Activated CD4-positive, alpha-beta T cell treated with anti-CD3 and anti-CD28 coated beads for 24 hours (primary cell): Measurements from ENCODE around the gene UBE2N.
"Not testable (repeated sequence)": the region's sequence is repeated elsewhere in the genome, so short reads cannot be mapped to it uniquely, and the experiment has no call there.

Source experiments
- DNase-seq, 2 donors: peaks; one replicate each; pipeline ENCODE4 v3.0.0-alpha.2; 2020; ENCODE audit warnings: low read depth in 2 of 2

Gene UBE2N

DNA sequence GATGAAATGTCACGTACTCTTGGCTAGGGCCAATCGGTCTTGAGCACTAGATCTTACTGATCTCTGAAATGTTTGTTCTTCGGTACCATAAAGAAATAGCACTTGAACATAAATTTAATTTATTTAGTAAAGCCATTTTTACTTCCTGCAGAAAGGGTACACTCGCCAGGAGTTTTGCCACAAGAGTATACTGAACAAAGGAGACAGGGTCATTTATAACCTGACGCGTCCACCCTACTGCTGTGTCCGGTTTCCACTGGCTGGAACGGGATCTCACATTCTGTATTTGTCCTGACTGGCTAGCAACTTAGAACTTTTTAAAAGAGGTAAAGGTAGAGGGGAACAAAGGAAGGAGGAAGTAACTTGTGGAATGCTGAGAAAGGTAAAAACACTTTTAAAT lies 29.4 kb downstream of the UBE2N start:
- not testable (repeated sequence) for DNase-seq

DNA sequence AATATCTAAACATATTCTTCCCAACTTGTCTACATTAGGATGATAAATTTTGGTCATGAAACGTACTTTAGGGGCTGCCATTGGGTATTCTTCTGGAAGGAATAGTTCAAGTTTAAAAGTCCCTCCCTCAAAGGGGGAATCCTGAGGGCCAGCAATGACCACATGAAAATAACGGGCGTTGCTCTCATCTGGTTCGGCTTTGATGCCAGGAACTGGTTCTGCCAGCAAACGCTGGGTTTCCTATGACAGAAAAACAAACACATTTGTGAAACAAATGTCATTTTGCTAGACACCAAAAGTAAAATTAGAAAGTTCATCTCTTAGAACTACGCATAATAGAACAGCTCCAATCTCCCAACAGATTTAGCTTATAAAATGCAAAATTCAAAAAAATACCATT lies 30.7 kb downstream of the UBE2N start:
- DNase-seq: not testable (repeated sequence)

DNA sequence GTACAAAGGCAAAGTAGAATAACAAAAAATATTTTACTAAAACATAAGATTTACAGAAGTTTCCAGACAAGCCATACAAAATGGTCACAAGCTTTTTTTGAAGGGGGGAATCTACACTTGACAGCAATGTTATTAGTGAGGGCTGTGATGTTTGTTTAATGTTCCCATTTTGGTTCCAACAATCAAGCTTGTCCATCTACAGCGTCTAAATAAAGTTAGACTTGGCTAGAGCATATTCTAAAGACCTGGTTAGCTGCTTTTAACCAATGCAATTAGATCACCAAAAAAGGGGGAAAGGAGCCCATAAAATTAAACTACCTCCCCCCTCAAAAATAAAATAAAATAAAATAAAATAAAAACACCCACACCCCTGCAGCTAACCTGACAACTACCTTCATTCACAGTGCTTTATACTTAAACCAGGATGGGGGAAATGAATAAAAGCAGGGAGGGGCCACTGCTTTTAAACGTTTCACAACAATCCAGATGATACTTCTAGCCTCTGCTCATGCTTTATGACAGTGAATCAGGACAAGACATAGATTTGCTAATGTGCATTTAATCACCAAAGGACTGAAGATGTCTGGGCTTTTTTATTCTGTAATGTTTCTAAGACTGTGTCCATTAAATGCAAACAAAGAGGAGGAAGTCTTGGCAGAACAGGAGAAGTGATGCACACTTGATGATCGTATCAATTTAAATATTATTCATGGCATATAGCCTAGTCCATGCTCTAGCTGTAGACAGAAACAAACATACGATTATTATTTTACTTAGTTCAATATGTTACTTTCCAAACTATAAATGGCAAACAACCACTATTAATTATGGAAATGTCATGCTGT lies 32.2 kb downstream of the UBE2N start:
- DNase-seq: not testable (repeated sequence)

DNA sequence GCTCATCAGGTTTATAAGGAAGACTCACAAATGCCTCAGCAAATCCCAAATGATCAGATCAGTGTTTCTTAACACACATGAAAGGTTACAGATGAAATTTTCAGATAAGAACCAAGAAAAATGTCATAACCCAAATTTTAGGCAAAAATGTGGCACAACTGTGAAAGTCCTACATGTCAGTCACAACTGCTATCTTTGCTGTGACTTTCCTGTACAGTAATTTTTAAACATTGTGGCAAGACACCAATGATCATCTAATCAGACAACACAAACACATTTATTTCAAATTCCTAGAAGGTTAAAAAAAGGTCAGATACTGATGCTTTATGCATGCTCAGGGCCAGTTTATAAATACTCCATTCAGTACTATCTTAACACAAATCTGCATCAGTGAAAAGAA lies 32.9 kb downstream of the UBE2N start:
- DNase-seq: no peak

DNA sequence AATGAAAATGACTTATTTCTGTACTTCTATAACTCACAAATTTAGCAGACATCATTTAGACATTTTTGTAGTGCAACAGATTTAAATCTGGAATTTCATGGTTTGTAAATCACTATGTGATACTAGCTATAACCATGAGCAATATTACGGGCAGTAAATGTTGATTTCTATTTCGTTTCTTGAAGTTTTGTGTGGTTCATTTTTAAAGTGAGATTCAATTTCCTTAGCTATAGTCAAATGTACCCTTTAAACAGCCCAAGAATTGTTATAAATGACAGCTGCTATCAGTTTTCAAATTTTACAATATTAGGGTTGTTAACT lies 33.8 kb downstream of the UBE2N start:
- no peak for DNase-seq

DNA sequence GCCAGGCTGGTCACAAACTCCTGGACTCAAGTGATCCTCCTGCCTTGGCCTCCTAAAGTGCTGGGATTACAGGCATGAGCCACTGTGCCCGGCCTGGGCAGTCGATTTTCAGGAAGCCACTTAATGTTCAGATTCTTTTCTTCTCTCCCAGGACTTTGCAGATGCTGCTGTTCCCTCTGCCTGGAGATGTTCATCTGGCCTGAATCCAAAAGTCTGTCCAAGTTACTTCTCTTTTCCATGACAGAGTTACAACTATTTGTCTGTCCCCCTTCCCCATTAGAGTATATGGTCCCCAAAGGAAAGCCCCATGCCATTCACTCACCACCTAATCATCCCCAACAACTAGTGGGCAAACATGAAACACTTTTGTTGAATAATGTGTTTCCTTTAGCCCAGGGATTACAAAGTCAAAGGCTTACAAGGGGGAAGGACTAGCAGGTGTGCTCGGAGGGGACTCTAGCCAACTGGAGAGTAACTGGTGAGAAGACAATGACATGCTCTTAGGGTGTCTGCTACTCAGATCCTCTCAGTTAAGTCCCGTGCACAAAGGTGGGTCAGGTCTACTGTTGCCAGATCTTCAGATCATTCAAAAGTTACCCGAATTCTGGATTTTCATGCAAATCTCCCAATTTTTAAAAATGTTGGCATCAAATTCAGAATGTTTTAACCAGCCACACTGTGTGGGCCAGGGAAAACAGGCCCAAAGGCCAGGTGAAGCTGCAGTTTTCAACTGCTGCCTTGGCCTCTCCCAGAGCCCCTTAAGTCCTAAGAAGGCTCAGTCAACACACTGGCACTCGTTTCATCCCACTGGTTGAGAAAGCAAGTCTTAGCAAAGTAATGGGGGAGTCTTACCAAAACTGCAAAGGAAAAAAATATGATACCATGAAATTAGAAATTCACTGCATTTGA lies 34.4 kb downstream of the UBE2N start:
- DNase-seq: no peak

DNA sequence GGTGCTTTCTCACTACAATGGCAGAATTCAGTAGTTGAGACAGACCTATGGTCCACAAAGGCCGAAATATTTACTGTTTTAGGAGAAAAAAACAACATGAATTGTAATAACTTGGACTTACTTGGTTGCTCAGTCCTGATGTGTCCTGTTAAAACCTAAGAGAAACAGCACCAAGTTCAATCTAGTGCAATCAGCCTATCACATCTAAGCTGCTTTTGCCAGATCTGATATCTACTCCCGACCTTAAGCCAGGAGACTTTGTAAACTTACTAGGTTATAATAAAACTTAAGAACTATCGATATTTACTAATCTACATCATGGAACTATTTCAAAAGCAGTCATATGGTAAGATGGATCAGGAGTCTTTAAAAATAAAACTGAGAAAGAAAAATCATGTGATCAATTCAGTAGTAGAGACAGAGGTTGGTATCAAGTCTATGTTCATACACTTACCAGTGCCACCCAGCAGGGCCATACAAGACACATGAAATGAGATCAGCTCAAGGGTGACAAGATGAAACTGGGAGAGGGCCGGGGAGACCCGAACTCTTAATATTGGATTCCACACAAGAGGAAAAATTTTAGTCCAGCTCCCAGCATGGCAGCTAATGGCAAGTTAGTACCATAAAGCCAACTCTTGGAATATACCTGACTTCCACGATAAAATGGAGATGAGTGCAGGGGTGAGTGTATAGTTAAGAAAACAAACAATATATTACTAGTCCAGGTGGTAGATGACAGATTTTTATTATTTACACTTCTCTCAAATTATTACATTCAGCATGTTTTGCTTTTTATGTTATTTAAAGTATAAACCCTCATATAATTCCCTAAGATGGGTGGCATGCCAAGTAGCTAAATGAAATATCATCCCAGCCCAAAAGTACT lies 36.5 kb downstream of the UBE2N start:
- DNase-seq: no peak

DNA sequence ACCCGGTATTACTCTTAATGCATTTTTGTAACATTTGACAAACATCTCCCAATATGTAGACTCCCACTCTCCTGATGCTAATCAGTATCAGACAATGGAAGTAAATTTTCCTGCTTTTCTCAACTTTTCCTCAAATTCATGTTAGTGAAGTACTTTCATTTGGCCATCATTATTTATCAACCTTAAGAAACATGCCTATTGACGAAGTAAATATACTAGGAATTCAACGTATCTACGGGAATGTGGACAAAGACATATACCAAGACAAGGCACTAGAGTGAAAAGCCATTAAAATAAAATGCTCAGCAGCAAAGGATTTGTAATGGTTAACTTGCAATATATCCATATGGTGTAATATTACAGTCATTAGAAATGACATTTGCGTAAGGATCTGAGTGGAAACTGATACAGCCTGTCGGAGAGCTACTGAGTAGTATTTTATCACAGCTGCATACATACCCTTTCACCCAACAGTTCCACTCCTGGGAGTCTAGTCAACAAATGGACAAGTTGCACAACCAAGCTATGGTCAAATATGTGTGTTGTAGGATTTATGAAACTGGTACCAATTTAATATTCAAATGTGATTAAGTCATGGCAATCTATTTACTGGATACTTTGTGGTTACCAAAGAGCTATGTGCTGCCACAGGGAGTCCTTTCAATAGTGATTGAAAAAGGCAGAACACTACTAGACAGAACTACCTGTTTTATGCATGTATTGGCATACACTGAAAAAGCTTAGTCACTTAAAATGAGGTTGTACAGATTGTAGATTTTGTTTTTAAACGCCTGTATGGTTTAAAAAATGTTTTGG lies 37.6 kb downstream of the UBE2N start:
- DNase-seq: no peak

DNA sequence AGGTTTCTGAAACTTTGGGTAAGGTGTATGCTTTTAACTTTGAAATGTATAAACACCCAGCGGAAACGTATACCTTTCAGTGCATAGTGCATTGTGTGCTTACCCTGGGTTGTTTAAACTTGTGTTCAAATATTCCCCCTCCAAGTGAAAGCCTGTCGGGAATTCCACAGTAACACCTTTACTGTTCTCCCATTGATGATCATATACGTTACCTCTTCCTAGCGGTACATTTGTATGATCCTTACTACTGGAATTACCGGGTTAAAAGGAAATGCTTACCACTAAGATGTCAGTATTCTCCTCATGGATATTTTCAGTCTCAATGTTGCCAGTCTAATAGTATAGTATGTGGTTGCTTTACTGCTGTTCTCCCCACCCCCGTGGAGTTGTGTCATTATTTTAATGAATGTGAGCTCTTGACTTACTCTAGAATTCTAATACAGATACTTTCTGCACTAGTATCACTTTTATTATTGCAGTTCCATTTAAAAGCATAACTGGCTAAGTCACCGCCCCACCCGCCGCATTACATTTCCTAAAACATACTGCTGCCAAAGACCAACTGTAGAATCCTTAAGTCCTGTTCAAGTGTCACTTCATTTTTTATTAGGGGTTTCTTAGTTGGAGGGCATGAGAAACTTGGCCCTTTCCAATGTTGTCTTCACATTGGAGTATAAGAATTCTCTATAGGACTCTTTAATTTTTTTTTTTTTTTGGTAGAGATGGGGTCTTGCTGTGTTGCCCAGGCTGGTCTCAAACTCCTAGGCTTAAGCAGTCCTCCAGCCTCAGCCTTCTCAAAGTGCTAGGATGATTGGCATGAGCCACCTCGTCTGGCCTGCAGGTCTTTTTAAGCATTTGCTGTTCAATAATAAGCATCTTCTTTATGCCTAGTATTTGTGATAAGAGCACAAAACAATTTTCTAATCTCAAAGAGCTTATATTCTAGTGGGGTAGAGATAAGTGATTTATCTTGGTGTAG lies 39.1 kb downstream of the UBE2N start:
- DNase-seq: no peak

DNA sequence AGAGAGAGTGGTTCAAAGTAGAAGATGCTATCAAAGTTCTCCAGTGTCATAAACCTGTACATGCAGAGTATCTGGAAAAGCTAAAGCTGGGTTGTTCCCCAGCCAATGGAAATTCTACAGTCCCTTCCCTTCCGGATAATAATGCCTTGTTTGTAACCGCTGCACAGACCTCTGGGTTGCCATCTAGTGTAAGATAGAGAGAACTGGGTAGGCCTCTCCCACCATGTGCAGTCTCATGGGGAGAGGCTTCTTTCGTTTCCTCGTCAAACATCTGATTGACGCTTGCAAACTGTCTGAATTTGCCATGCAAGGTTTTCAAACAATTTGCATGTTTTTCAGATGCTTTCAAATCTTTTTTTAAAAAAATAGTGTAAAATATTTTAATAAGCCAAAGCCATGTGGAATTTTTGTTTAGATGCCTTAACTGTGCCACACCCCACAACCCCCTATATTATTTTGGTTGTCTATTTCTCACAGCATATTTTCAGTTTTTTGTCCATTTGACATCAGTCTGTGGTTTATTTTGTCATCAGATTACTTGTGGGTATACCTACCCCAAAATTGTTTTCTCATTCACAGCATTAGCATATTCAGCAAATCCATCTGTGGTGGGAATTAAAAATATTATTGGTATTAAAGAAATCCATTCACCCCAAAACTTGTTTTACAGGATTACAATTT lies 42.4 kb downstream of the UBE2N start:
- not testable (repeated sequence) for DNase-seq

DNA sequence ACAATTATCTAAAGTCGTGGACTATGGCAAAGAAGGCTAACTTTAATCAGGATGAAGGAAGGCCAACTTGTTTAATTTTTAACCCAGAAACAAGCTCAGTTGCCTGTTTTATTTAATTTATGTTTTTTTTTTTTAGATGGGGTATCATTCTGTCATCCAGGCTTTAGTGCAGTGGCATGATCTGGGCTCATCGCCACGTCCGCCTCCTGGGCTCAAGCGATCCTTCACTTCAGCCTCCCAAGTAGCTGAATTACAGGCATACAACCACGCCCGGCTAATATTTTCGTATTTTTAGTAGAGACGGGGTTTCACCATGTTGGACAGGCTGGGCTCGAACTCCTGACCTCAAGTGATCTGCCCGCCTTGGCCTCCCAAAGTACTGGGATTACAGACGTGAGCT lies 44.3 kb downstream of the UBE2N start:
- DNase-seq: no peak

DNA sequence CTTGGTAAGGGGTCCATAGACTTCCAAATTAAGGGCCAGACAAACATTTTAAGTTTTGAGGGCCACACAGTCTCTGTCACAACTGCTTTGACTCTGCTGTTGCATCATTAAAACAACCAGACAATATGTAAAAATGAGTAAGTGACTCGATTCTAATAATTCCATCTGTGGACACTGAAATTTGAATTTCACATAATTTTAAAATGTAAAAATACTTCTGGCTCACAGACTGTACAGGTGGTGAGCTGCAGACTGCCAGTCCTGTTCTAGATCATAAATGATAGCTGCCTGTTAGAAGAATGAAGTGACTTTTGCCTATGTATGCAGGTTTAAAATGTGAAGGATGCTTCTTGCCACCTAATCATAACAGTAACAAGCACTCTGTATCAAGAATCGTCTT lies 48.3 kb downstream of the UBE2N start:
- DNase-seq: no peak

DNA sequence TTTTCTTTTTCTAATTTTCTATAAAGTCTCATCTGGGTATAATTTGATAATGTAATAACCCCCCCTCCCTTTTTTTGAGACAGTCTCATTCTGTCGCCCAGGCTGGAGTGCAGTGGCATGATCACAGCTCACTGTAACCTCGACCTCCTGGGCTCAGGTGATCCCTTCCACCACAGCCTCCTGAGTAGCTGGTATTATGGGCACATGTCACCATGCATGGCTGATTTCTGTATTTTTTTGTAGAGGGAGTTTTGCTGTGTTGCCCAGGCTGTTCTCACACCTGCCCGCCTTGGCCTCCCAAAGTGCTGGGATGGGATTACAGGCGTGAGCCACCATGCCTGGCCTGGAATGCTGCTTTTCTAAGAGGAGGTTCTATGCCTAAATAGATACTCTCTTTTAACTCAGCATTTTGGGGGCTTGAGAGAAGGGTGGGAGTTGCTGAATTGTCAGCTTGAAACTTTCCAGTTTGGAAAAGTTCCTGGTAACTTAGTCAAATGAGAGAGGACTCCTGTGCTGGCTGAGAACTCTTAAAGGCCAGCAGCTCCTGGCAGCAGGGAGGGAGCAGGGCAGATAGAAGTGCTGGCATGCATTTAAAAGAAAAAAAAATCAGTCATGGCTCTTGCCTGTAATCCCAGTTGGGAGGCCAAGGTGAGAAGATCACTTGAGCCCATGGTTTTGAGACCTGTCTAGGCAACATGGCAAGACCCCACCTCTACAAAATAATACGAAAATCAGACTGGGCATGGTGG lies 51.0 kb downstream of the UBE2N start:
- no peak for DNase-seq

DNA sequence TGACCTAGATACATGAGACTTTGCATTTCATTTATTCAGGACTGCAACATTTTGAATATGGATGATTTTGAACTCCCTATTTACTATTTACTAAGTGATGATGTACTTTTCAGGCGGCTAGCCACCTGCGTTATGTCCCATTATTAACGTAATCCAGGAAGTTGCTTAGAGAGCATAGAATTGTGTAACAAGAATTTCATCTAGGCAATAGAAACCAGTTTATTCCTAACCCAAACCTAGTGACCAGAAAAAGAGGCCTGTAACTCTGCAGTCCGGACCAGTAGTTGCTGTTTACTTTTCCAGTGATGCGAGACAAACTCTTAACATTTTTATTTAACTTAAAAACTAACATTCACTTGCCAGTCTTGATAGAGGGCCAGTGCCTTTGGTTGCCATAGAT lies 51.7 kb downstream of the UBE2N start:
- no peak for DNase-seq

DNA sequence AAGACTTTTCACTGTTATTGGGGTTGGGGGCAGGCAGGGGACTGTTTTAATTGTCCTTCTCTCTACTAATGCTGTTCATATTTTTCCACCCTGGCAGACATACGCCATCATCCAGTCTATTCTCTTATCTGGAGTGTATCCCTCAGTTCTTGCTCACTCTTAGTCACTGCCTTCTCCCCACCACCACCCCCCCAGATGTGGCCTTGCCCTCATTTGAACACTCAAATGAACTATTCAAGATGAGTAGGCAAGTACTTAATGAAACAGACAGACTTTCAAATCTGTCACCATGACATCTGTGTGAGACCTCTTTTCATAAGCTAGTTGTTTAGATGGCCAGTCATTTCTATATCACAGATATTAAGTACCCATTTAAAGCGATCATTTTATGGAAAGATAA lies 54.0 kb downstream of the UBE2N start:
- peak; percentile 33 to 37 for DNase-seq

DNA sequence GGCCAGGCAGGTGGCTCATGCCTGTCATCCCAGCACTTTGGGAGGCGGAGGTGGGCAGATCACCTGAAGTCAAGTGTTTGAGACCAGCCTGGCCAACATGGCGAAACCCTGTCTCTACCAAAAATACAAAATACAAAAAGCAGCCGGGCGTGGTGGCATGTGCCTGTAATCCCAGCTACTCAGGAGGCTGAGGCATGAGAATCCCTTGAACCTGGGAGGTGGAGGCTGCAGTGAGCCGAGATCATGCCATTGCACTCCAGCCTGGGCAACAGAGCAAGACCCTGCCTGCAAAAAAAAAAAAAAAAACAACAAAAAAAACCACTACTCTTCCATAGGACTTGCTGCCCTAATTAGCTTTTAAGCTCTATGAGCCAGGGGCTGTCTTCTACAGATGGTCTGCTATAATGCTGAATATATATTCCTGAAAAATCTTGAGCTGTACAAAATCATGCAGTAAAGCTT lies 59.7 kb downstream of the UBE2N start:
- DNase-seq: not testable (repeated sequence)

DNA sequence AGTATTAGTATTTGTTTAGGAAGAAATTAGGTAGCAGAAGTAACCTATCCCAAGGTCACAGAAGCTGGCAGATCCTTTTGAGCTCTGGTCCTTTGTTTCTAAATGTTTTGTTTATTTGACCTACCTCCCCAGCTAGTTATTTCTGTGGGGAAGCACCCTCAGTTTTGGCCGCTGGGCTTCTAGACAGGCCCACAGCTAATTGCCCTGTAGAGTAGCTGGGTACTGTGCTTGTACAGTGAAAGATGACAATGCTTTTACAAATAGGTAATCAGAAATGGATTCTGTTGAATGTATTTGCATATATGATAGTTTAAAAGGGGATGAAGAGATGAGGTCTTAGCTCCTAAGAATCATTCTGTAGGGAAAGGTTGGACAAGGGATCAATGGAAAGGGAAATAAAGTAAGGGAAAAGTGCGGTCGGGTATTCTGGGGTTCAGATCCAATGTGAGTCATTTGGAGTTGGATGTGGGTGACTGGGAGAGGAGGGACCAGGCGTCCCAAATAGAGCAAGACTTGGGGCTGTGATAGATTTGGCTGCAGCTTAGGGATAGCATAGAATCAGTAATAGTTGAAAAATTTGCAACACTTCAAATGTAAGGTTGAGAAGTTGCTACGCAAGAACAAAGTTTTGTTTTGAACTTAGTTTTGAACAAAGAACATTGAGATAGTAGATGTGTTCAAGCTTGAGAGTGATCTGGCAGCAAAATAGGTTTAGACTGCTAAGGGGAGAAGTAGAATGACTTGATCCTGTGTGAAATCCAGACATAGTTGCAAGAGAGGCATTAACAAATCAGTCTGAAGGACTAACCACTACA lies 60.4 kb downstream of the UBE2N start:
- DNase-seq: no peak
